Measurements from ENCODE around the gene CAPN10.
"Not testable (repeated sequence)": the region's sequence is repeated elsewhere in the genome, so short reads cannot be mapped to it uniquely, and the experiment has no call there.

The CAPN10 gene

GRCh38 chr2:240559286-240559685 lies 27.2 kb upstream of the CAPN10 start:
- no peaks in the 10 kb centered on the region for H3K36me3 ChIP-seq (ENCODE audit: control insufficient read depth, insufficient read depth, low read length)
- peaks cover 31% of the 10 kb centered on the region for H3K79me2 ChIP-seq
- H3K4me3 ChIP-seq (ENCODE audit: low read depth, low read length): peak overlapping the region; percentile 80
- H3K4me2 ChIP-seq (ENCODE audit: low read length): no peak overlapping the region
- no peaks in the 10 kb centered on the region for H3K9me3 ChIP-seq (ENCODE audit: control insufficient read depth, low read length)
- peaks cover 16% of the 10 kb centered on the region for H3K4me1 ChIP-seq
- no peak overlapping the region for H2AFZ ChIP-seq
- no peak overlapping the region for H3K9ac ChIP-seq
- no peak for TF ChIP-seq CTCF (IDR thresholded peaks at IDR 0.05)
- H3K27me3 ChIP-seq (ENCODE audit: control insufficient read depth, insufficient read depth, low read length): no peaks in the 10 kb centered on the region
- no peak overlapping the region for H3K27ac ChIP-seq

- peak within 1 kb of the TSS; percentile 97 for H2AFZ ChIP-seq
- no peaks in the 10 kb centered on the region for H3K9me3 ChIP-seq (ENCODE audit: control insufficient read depth, low read length)
- no peaks in the 10 kb centered on the region for H3K27me3 ChIP-seq (ENCODE audit: control insufficient read depth, insufficient read depth, low read length)
- H3K36me3 ChIP-seq (ENCODE audit: control insufficient read depth, insufficient read depth, low read length): no peaks in the 10 kb centered on the region
- H3K4me1 ChIP-seq: peaks cover 16% of the 10 kb centered on the region
- peak within 1 kb of the TSS; percentile 89 for H3K27ac ChIP-seq
- peak within 1 kb of the TSS; percentile 80 for H3K4me3 ChIP-seq (ENCODE audit: low read depth, low read length)
- TF ChIP-seq CTCF (IDR thresholded peaks at IDR 0.05): no peak
- H3K4me2 ChIP-seq (ENCODE audit: low read length): peak within 1 kb of the TSS; percentile 80
- peaks cover 30% of the 10 kb centered on the region for H3K79me2 ChIP-seq
- H3K9ac ChIP-seq: peak within 1 kb of the TSS; percentile 93
Measured at GRCh38 chr2:240560084-240560479, 26.5 kb upstream of the CAPN10 start, which contains the start of gene DUSP28. TSS of gene DUSP28 (plus strand) at chr2:240560357. CDS start at chr2:240560685, 328 bp downstream.

GRCh38 chr2:240560480-240561324 lies 25.8 kb upstream of the CAPN10 start:
- peak overlapping the region; percentile 89 for H3K27ac ChIP-seq
- peak; percentile 37 for TF ChIP-seq CTCF (IDR thresholded peaks at IDR 0.05)

GRCh38 chr2:240561325-240561971 lies 25.1 kb upstream of the CAPN10 start:
- peak overlapping the region; percentile 80 for H3K4me2 ChIP-seq (ENCODE audit: low read length)
- TF ChIP-seq CTCF (IDR thresholded peaks at IDR 0.05): no peak
- H3K36me3 ChIP-seq (ENCODE audit: control insufficient read depth, insufficient read depth, low read length): no peaks in the 10 kb centered on the region
- H3K4me3 ChIP-seq (ENCODE audit: low read depth, low read length): peak overlapping the region; percentile 49
- peaks cover 27% of the 10 kb centered on the region for H3K4me1 ChIP-seq
- peak overlapping the region; percentile 89 for H3K27ac ChIP-seq
- no peaks in the 10 kb centered on the region for H3K9me3 ChIP-seq (ENCODE audit: control insufficient read depth, low read length)
- no peak overlapping the region for H3K9ac ChIP-seq
- peak overlapping the region; percentile 97 for H2AFZ ChIP-seq
- H3K79me2 ChIP-seq: peaks cover 21% of the 10 kb centered on the region
- H3K27me3 ChIP-seq (ENCODE audit: control insufficient read depth, insufficient read depth, low read length): no peaks in the 10 kb centered on the region

More at GRCh38 chr2:240560480-240561324, 25.8 kb upstream of the CAPN10 start:
- Histone ChIP-seq H3K4me3 (ENCODE audit: low read depth, low read length) (peak overlapping the region; percentile 80), H3K79me2 (peaks cover 26% of the 10 kb centered on the region), H3K27me3 (ENCODE audit: control insufficient read depth, insufficient read depth, low read length) (no peaks in the 10 kb centered on the region), H3K4me2 (ENCODE audit: low read length) (peak overlapping the region; percentile 80), H2AFZ (peak overlapping the region; percentile 97), H3K4me1 (peaks cover 21% of the 10 kb centered on the region), H3K9me3 (ENCODE audit: control insufficient read depth, low read length) (no peaks in the 10 kb centered on the region), H3K36me3 (ENCODE audit: control insufficient read depth, insufficient read depth, low read length) (no peaks in the 10 kb centered on the region), H3K9ac (peak overlapping the region; percentile 93)

GRCh38 chr2:240563231-240563630 lies 23.3 kb upstream of the CAPN10 start:
- not testable (repeated sequence) for H2AFZ ChIP-seq; H3K36me3 ChIP-seq (ENCODE audit: control insufficient read depth, insufficient read depth, low read length); H3K79me2 ChIP-seq; H3K4me2 ChIP-seq (ENCODE audit: low read length); H3K27ac ChIP-seq; H3K4me3 ChIP-seq (ENCODE audit: low read depth, low read length); H3K27me3 ChIP-seq (ENCODE audit: control insufficient read depth, insufficient read depth, low read length); H3K9ac ChIP-seq; H3K9me3 ChIP-seq (ENCODE audit: control insufficient read depth, low read length)
- H3K4me1 ChIP-seq: peaks cover 33% of the 10 kb centered on the region
